GM12878 (cell line): ENCODE data around the gene CAMTA1. TPM values are rescaled to one million over a fixed set of nuclear protein-coding genes. Genes with fewer than 3 reads are reported as not detected.

Experiments
- ATAC-seq: fragments of 200-7000 bp; cut with Tn5 transposase; 3 replicates; pipeline ENCODE4 v1.9.1; 2020; ENCODE audit warnings: mild to moderate bottlenecking, moderate library complexity
- BruUV-seq: library from RNA; stranded (reverse); fragments of 400-500 nt; replicated peaks from 2 replicates; lab custom pipeline; 2021; lab: Mats Ljungman, UMichigan
- CTCF ChIA-PET: fragments of 300-600 bp; sonication (Branson Sonifier 250); formaldehyde crosslinking; extraction: SDS; loops from one replicate; lab custom pipeline; 2021; ENCODE audit warnings: inconsistent platforms; lab: Yijun Ruan, JAX
- POLR2A ChIA-PET: fragments of 350-600 bp; formaldehyde crosslinking; extraction: SDS; loops from one replicate; lab custom pipeline; 2021; ENCODE audit warnings: inconsistent platforms; lab: Charles Lee
- RAD21 ChIA-PET: fragments of 300-600 bp; sonication (Branson Sonifier 250); formaldehyde crosslinking; loops from one replicate; lab custom pipeline; 2023; ENCODE audit warnings: antibody characterized with exemption; ENCODE audit not compliant: unreplicated experiment; lab: Charles Lee
- SMC1A ChIA-PET: fragments of 300-600 bp; sonication (Branson Sonifier 250); formaldehyde crosslinking; loops from one replicate; lab custom pipeline; 2023; ENCODE audit not compliant: unreplicated experiment, uncharacterized antibody; lab: Charles Lee
- DNase-seq: peaks from one replicate; pipeline ENCODE4 v3.0.0-alpha.2; 2011; ENCODE audit warnings: low read depth, low spot score
- FAIRE-seq: peaks from 3 replicates; lab custom pipeline; 2011; peaks lifted over from hg19 to GRCh38; lab: Jason Lieb, UNC
- H2AFZ ChIP-seq: 2 replicates; pipeline ENCODE4 v1.6.0; 2011; ENCODE audit warnings: low read depth, low read length, control low read depth; ENCODE audit not compliant: control insufficient read depth
- H3K27ac ChIP-seq: 2 replicates; pipeline ENCODE4 v1.5.1; 2011; ENCODE audit warnings: control low read depth; ENCODE audit not compliant: control insufficient read depth, insufficient read depth
- H3K27me3 ChIP-seq, 2 experiments: replicated peaks in 1 of 2; 2 replicates each; pipeline versions ENCODE4 v1.6.0 to v1.6.1; 2011; ENCODE audit warnings: low read length in 1 of 2; ENCODE audit not compliant: control insufficient read depth in 2 of 2, insufficient read depth in 2 of 2
- H3K36me3 ChIP-seq, 2 experiments: 2 replicates each; pipeline ENCODE4 v1.5.1; 2011; ENCODE audit warnings: low read length in 1 of 2; ENCODE audit not compliant: control insufficient read depth in 2 of 2, insufficient read depth in 2 of 2
- H3K4me1 ChIP-seq: 2 replicates; pipeline ENCODE4 v1.6.1; 2011; ENCODE audit warnings: mild to moderate bottlenecking, low read length, moderate library complexity, mixed read lengths; ENCODE audit not compliant: control insufficient read depth, insufficient read depth
- H3K4me2 ChIP-seq: 2 replicates; pipeline ENCODE4 v1.6.0; 2011; ENCODE audit warnings: control low read depth; ENCODE audit not compliant: control insufficient read depth, insufficient read depth
- H3K4me3 ChIP-seq: fragments of 200-600 bp; sonication (generic); 2 replicates; pipeline ENCODE4 v1.5.1; 2016
- H3K79me2 ChIP-seq: 2 replicates; pipeline ENCODE4 v1.6.0; 2011; ENCODE audit warnings: low read length; ENCODE audit not compliant: control insufficient read depth, insufficient read depth
- H3K9ac ChIP-seq: 2 replicates; pipeline ENCODE4 v1.8.0; 2011; ENCODE audit warnings: low read length, control low read depth, mixed read lengths; ENCODE audit not compliant: control insufficient read depth, insufficient read depth
- H3K9me3 ChIP-seq: replicated peaks from 3 replicates; pipeline ENCODE4 v1.5.1; 2011; ENCODE audit warnings: mild to moderate bottlenecking, low read length; ENCODE audit not compliant: control insufficient read depth, insufficient read depth
- H4K20me1 ChIP-seq: 2 replicates; pipeline ENCODE4 v1.6.0; 2011; ENCODE audit not compliant: control insufficient read depth, insufficient read depth
- BMI1 ChIP-seq: fragments of 450-650 bp; IDR thresholded peaks from 2 replicates; pipeline ENCODE4 v1.6.1; 2016; ENCODE audit warnings: mild to moderate bottlenecking, moderate library complexity, borderline replicate concordance
- EP300 ChIP-seq, 2 experiments: fragments of 150-350 bp in 1 of 2; IDR thresholded peaks; 2 replicates each; pipeline ENCODE4 v1.6.1; 2011 to 2012; ENCODE audit warnings: low read depth in 2 of 2, low read length in 2 of 2, borderline replicate concordance in 1 of 2, improper control_type of control experiment in 1 of 2, inconsistent platforms in 1 of 2; ENCODE audit not compliant: control insufficient read depth in 1 of 2
- PML ChIP-seq: IDR thresholded peaks from 2 replicates; pipeline ENCODE4 v1.6.1; 2012; ENCODE audit warnings: low read length, inconsistent platforms
- RCOR1 ChIP-seq: conservative IDR thresholded peaks from 2 replicates; pipeline ENCODE4 v1.6.1; 2012; ENCODE audit warnings: low read depth, low read length, improper control_type of control experiment
- TCF12 ChIP-seq: IDR thresholded peaks from 2 replicates; pipeline ENCODE4 v1.6.1; 2011; ENCODE audit warnings: low read depth, mild to moderate bottlenecking, low read length
- WRNIP1 ChIP-seq: IDR thresholded peaks from 2 replicates; pipeline ENCODE4 v1.6.1; 2011; ENCODE audit warnings: low read depth, low read length, improper control_type of control experiment, borderline replicate concordance
- ZNF687 ChIP-seq: fragments of 450-650 bp; IDR thresholded peaks from 2 replicates; pipeline ENCODE4 v1.6.1; 2017; ENCODE audit warnings: mild to moderate bottlenecking, moderate library complexity
- WGBS: methylation state at CpG from one replicate; pipeline ENCODE4 v1.1.6; 2016; ENCODE audit warnings: low lambda C conversion rate; ENCODE audit not compliant: insufficient replicate concordance, insufficient coverage; ENCODE audit errors: missing lambda C conversion rate; 5-methylcytosine and 5-hydroxymethylcytosine counted together
- in situ Hi-C: fragments of 300-500 bp; cut with MboI; formaldehyde crosslinking; loops from 9 replicates; pipeline ENCODE4 v1.14.3; 2018; ENCODE audit warnings: mixed read lengths
- intact Hi-C: fragments of 100-400 bp; cut with micrococcal nuclease; formaldehyde crosslinking; loops from one replicate; pipeline ENCODE4 v1.14.2; 2022; ENCODE audit not compliant: unreplicated experiment
- polyA plus RNA-seq, 11 experiments: library from polyadenylated mRNA; depleted of rRNA in 4 of 11; unstranded in 6 of 11; stranded (reverse) in 5 of 11; fragments of >200 nt; fragmentation: Nextera tagmentation in 4 of 11; fragmentation: Illumina TruSeq in 1 of 11; extraction: Ambion mirVana in 4 of 11; extraction: Trizol in 1 of 11; gene quantifications; 1 replicate in 1 of 11; 2 replicates in 10 of 11; pipeline versions ENCODE4 v1.2.1 to v1.2.3, GENCODE V29; 2011 to 2016; ENCODE audit warnings: inconsistent platforms in 2 of 11, missing spikeins in 2 of 11, low read depth in 1 of 11
- total RNA-seq, 4 experiments: library from RNA; depleted of rRNA in 3 of 4; stranded (reverse); fragments of >200 nt in 3 of 4; fragmentation: Illumina TruSeq in 1 of 4; extraction: Trizol in 1 of 4; gene quantifications; 2 replicates each; pipeline versions ENCODE4 v1.2.1 to v1.2.3, GENCODE V29; 2013 to 2021
- TF ChIP-seq, protein P1 (sequence below): IDR thresholded peaks from 2 replicates; pipeline ENCODE4 v1.6.1; 2011; ENCODE audit warnings: mild to moderate bottlenecking, low read depth, low read length, moderate library complexity; ENCODE audit not compliant: insufficient replicate concordance

CAMTA1 gene
- total and polyA plus RNA-seq, 10 of the 15 experiments (the other 5 are each of a cell fraction or from before 2014, with no cell fraction given) = 37.7 to 148 (median 76.4) TPM

DNA sequence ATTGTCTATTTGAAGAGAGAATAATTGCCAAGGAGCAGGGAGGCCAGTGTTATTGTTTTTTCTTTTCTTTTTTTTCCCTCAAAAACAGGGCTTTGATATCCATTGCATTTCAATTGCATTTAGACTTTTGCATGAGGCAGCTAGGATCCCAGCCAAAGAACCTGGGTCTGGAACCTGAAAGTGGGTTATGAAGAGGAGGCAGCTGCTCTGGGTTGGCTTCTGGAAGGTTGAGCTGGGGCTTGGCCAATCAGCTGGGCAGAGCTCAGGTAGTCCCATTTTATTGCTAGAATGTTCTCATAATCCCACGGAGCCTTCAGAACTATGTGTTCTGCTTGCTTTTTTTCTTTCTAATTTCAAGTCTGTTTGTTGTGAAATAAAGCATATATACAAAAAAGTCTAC, 218.9 kb downstream of the CAMTA1 start:
- Histone ChIP-seq H3K27me3 (no peaks in the 10 kb centered on the region; a peak in 2 of 4 replicates), H3K4me2 (no peak overlapping the region), H3K36me3 (no peaks in the 10 kb centered on the region), H3K9ac (no peak overlapping the region), H3K4me3 (no peak overlapping the region), H3K4me1 (no peaks in the 10 kb centered on the region), H3K9me3 (no peaks in the 10 kb centered on the region), H2AFZ (no peak overlapping the region), H4K20me1 (no peaks in the 10 kb centered on the region), H3K79me2 (no peaks in the 10 kb centered on the region), H3K27ac (no peak overlapping the region)
- intact Hi-C loops = no loop called here
- DNase-seq (no peak), ATAC-seq (no peak), FAIRE-seq (no peak)
- TF ChIP-seq, protein P1, sequence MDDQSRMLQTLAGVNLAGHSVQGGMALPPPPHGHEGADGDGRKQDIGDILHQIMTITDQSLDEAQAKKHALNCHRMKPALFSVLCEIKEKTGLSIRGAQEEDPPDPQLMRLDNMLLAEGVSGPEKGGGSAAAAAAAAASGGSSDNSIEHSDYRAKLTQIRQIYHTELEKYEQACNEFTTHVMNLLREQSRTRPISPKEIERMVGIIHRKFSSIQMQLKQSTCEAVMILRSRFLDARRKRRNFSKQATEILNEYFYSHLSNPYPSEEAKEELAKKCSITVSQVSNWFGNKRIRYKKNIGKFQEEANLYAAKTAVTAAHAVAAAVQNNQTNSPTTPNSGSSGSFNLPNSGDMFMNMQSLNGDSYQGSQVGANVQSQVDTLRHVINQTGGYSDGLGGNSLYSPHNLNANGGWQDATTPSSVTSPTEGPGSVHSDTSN = no peak
- TF ChIP-seq EP300 (IDR thresholded peaks at IDR 0.05; ENCODE audit: borderline replicate concordance in 1 of 2, control insufficient read depth in 1 of 2, low read depth in 2 of 2, low read length in 2 of 2) (no peak), TCF12 (no peak), PML (no peak), RCOR1 (no peak), ZNF687 (no peak), BMI1 (no peak), WRNIP1 (no peak)
- ChIA-PET SMC1A (interaction anchor here (0.6 kb wide), 1 partner anchor 50 kb away, joined by 4 read pairs; no protein-coding TSS in a partner anchor), CTCF (interaction anchor here (0.9 kb wide), 1 partner anchor 284 kb away, joined by 3 read pairs; no protein-coding TSS in a partner anchor), RAD21 (no interaction called here), POLR2A (no interaction called here)
- WGBS = 0% methylated on average over 1 of the region's 1 CpG
- in situ Hi-C loops = no loop called here
- BruUV-seq = no TSS peak
